Fibroblast of villous mesenchyme (primary cell): Measurements from ENCODE around the gene PNPLA5. TPM values are rescaled to one million over a fixed set of nuclear protein-coding genes. Genes with fewer than 3 reads are reported as not detected.
"Not testable (repeated sequence)": the region's sequence is repeated elsewhere in the genome, so short reads cannot be mapped to it uniquely, and the experiment has no call there.

Experiments used
- DNase-seq: peaks from one replicate; pipeline ENCODE4 v3.0.0-alpha.2; 2010; ENCODE audit warnings: low read depth
- H3K4me3 ChIP-seq: 2 replicates; pipeline ENCODE4 v1.5.1; 2011; ENCODE audit warnings: low read depth, mild to moderate bottlenecking, low read length
- total RNA-seq: library from RNA; depleted of rRNA; stranded (reverse); fragments of >200 nt; gene quantifications from 2 replicates; pipeline ENCODE4 v1.2.3, GENCODE V29; 2012
- TF ChIP-seq, protein P1 (sequence below): IDR thresholded peaks from 2 replicates; pipeline ENCODE4 v1.5.1; 2012; ENCODE audit warnings: low read depth, mild to moderate bottlenecking, low read length; ENCODE audit not compliant: insufficient read depth

PNPLA5 gene
- total RNA-seq, 1 donor: not detected

GRCh38 chr22:43919106-43919973, 27.5 kb upstream of the PNPLA5 start:
- no peak for DNase-seq
- TF ChIP-seq, protein P1, sequence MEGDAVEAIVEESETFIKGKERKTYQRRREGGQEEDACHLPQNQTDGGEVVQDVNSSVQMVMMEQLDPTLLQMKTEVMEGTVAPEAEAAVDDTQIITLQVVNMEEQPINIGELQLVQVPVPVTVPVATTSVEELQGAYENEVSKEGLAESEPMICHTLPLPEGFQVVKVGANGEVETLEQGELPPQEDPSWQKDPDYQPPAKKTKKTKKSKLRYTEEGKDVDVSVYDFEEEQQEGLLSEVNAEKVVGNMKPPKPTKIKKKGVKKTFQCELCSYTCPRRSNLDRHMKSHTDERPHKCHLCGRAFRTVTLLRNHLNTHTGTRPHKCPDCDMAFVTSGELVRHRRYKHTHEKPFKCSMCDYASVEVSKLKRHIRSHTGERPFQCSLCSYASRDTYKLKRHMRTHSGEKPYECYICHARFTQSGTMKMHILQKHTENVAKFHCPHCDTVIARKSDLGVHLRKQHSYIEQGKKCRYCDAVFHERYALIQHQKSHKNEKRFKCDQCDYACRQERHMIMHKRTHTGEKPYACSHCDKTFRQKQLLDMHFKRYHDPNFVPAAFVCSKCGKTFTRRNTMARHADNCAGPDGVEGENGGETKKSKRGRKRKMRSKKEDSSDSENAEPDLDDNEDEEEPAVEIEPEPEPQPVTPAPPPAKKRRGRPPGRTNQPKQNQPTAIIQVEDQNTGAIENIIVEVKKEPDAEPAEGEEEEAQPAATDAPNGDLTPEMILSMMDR: no peak
- H3K4me3 ChIP-seq: no peak overlapping the region

DNA sequence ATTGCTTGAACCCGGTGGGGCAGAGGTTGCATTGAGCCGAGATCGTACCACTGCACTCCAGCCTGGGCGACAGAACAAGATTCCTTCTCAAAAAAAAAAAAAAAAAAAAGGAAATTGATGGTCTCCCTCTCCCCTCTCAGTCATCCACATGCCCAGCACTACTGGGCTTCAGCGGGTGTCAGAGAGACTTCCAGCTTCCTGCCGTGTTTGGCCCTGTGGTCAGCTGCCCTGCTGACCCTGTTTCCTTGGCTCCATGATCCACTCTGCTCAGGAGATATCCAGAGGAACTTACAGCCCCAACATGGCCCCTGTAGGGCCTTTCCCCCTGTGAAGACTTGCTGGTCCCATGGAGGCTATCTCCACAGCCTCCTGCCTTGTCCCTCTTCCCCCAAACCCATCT, 25.7 kb upstream of the PNPLA5 start:
- no peak for DNase-seq
- H3K4me3 ChIP-seq: no peak overlapping the region
- TF ChIP-seq, protein P1: no peak

DNA sequence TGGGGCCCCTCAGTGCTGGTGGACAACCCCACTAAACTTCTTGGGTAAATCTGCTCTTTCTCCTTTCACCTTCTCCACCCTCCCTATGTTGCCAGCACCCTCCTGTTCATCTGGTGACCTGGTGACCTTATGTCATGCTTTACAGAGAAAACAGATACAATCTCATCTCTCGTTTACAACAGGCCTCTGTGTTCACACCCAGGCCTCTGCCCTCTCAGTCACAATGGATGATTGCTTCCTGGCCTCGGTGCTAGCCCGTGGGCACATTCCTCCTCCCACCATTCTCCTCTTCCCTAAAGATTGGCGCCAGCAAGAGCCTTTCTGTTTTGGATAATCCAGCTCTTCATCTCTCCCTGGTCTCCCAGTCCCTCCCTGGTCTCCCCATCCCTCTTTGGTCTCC, 19.5 kb upstream of the PNPLA5 start:
- DNase-seq: no peak
- TF ChIP-seq, protein P1: no peak
- no peak overlapping the region for H3K4me3 ChIP-seq

GRCh38 chr22:43910178-43910695, 18.4 kb upstream of the PNPLA5 start:
- H3K4me3 ChIP-seq: no peak overlapping the region
- TF ChIP-seq, protein P1: no peak
- no peak for DNase-seq

GRCh38 chr22:43909708-43910107, 17.9 kb upstream of the PNPLA5 start:
- no peak for DNase-seq
- no peak overlapping the region for H3K4me3 ChIP-seq
- TF ChIP-seq, protein P1: no peak

- TF ChIP-seq, protein P1: no peak
These were observed 13.9 kb upstream of the PNPLA5 start for GRCh38 chr22:43905681-43906080.

GRCh38 chr22:43904412-43904811, 12.6 kb upstream of the PNPLA5 start:
- TF ChIP-seq, protein P1: peak; percentile 42
- not testable (repeated sequence) for H3K4me3 ChIP-seq, DNase-seq

More at GRCh38 chr22:43905681-43906080, 13.9 kb upstream of the PNPLA5 start:
- no peak overlapping the region for H3K4me3 ChIP-seq
- DNase-seq: no peak

GRCh38 chr22:43903033-43903432, 11.2 kb upstream of the PNPLA5 start:
- H3K4me3 ChIP-seq, DNase-seq: not testable (repeated sequence)
